Measurements from ENCODE around the gene MAG.

GRCh38 chr19:35272954-35273649 is 18.9 kb upstream of the MAG start:
- TF ChIP-seq POLR2A (IDR thresholded peaks at IDR 0.05): no peak
- TF ChIP-seq, protein P1, sequence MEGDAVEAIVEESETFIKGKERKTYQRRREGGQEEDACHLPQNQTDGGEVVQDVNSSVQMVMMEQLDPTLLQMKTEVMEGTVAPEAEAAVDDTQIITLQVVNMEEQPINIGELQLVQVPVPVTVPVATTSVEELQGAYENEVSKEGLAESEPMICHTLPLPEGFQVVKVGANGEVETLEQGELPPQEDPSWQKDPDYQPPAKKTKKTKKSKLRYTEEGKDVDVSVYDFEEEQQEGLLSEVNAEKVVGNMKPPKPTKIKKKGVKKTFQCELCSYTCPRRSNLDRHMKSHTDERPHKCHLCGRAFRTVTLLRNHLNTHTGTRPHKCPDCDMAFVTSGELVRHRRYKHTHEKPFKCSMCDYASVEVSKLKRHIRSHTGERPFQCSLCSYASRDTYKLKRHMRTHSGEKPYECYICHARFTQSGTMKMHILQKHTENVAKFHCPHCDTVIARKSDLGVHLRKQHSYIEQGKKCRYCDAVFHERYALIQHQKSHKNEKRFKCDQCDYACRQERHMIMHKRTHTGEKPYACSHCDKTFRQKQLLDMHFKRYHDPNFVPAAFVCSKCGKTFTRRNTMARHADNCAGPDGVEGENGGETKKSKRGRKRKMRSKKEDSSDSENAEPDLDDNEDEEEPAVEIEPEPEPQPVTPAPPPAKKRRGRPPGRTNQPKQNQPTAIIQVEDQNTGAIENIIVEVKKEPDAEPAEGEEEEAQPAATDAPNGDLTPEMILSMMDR (IDR thresholded peaks at IDR 0.05): no peak

All from body of pancreas (tissue), 4 donors.